ENCODE measurements around the gene OSBPL3.

GRCh38 chr7:24945899-24946298 lies 34.1 kb downstream of the OSBPL3 start:
- TF ChIP-seq, protein P1, sequence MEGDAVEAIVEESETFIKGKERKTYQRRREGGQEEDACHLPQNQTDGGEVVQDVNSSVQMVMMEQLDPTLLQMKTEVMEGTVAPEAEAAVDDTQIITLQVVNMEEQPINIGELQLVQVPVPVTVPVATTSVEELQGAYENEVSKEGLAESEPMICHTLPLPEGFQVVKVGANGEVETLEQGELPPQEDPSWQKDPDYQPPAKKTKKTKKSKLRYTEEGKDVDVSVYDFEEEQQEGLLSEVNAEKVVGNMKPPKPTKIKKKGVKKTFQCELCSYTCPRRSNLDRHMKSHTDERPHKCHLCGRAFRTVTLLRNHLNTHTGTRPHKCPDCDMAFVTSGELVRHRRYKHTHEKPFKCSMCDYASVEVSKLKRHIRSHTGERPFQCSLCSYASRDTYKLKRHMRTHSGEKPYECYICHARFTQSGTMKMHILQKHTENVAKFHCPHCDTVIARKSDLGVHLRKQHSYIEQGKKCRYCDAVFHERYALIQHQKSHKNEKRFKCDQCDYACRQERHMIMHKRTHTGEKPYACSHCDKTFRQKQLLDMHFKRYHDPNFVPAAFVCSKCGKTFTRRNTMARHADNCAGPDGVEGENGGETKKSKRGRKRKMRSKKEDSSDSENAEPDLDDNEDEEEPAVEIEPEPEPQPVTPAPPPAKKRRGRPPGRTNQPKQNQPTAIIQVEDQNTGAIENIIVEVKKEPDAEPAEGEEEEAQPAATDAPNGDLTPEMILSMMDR (IDR thresholded peaks at IDR 0.05), result no peak
- no peak for TF ChIP-seq POLR2A (IDR thresholded peaks at IDR 0.05)

Data from body of pancreas (tissue), 4 donors.